K562 (cell line): ENCODE data around the gene RELL1. TPM values are rescaled to one million over a fixed set of nuclear protein-coding genes. Genes with fewer than 3 reads are reported as not detected.

ENCODE experiments used
- FUS ChIP-seq: fragments of 200-400 bp; formaldehyde crosslinking; optimal IDR thresholded peaks from 2 replicates; pipeline ENCODE3; 2017; ENCODE audit warnings: low read depth, low read length
- MTA2 ChIP-seq: fragments of 450-650 bp; IDR thresholded peaks from 2 replicates; pipeline ENCODE4 v1.6.1; 2016; ENCODE audit warnings: low read depth
- RBBP5 ChIP-seq: fragments of 200-600 bp; sonication (generic); IDR thresholded peaks from 2 replicates; pipeline ENCODE4 v1.6.1; 2012; ENCODE audit warnings: borderline replicate concordance, mild to moderate bottlenecking, low read length, control low read depth, inconsistent platforms; ENCODE audit not compliant: insufficient read depth, poor library complexity, severe bottlenecking
- ZNF551 ChIP-seq: fragments of 250-450 bp; sonication (Bioruptor Pico); IDR thresholded peaks from 2 replicates; pipeline ENCODE4 v1.5.0; 2021; ENCODE audit warnings: mild to moderate bottlenecking, moderate library complexity
- polyA plus RNA-seq, 8 experiments: library from polyadenylated mRNA; depleted of rRNA in 4 of 8; stranded (reverse) in 5 of 8; unstranded in 3 of 8; fragments of >200 nt; fragmentation: Nextera tagmentation in 2 of 8; fragmentation: Illumina TruSeq in 1 of 8; extraction: Ambion mirVana in 2 of 8; extraction: Trizol in 1 of 8; gene quantifications; 2 replicates each; pipeline versions ENCODE4 v1.2.1 to v1.2.3, GENCODE V29; 2011 to 2014; ENCODE audit warnings: inconsistent platforms in 1 of 8, missing spikeins in 1 of 8
- total RNA-seq, 7 experiments: library from RNA; depleted of rRNA in 6 of 7; stranded (reverse); fragments of >200 nt in 6 of 7; fragmentation: Illumina TruSeq in 2 of 7; extraction: Trizol in 2 of 7; gene quantifications; 2 replicates each; pipeline versions ENCODE4 v1.2.1 to v1.2.3, GENCODE V29; 2011 to 2021; ENCODE audit warnings: low replicate concordance in 1 of 7
- TF ChIP-seq, protein P1 (sequence below): sonication (generic); formaldehyde crosslinking; IDR thresholded peaks from 2 replicates; pipeline ENCODE4 v1.8.1; 2023; ENCODE audit warnings: missing genetic modification reagents, mild to moderate bottlenecking, borderline replicate concordance
- TF ChIP-seq, protein P2 (sequence below): sonication (generic); formaldehyde crosslinking; IDR thresholded peaks from 2 replicates; pipeline ENCODE4 v1.8.0; 2022; ENCODE audit warnings: missing genetic modification reagents, mild to moderate bottlenecking, moderate library complexity, borderline replicate concordance
- TF ChIP-seq, protein P3 (sequence below), 2 experiments: fragments of 450-650 bp in 1 of 2; sonication (generic) in 1 of 2; formaldehyde crosslinking in 1 of 2; IDR thresholded peaks; 2 replicates each; pipeline versions ENCODE4 v1.7.1 to v1.9.0; 2016 to 2022; ENCODE audit warnings: inconsistent platforms in 1 of 2, mild to moderate bottlenecking in 1 of 2, missing genetic modification reagents in 1 of 2
- TF ChIP-seq, protein P4 (sequence below): fragments of 250-450 bp; sonication (Bioruptor Pico); IDR thresholded peaks from 2 replicates; pipeline ENCODE4 v1.5.0; 2020; ENCODE audit warnings: mild to moderate bottlenecking, borderline replicate concordance

Gene RELL1
- total and polyA plus RNA-seq, 9 of the 15 experiments (the other 6 are each of a cell fraction or from before 2014, with no cell fraction given): 0.06 to 3.5 (median 1.7) TPM; not detected in 1

DNA sequence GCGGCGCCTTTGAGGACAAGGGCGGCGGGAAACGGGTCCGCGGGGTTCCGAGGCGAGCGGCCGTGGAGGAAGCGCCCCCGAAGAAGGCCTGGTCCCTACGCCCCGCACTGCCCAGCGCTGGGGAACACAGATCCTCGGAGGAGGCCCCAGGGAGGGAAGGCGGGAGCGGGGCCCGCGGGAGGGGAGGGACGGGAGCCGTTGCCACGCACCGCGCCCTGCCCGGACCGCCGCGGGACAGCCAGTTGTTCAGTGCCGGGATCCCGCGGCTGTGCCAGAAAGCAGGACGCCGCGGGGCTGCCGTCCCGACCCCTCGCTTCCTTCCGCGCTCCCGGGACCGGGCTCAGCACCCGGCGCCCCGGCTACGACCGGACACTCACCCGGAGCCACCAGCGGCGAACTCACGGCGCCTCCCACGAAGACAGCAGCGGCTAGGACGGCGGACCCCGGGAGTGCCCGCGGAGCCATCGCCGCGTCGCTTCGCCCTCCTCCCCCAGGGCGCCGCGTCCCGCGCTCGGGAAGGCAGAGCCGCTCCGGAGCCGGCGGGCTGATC, 278 bp downstream of the RELL1 start (continued):
- TF ChIP-seq FUS (peak; percentile 71), ZNF551 (CRISPR knock-in tag) (no peak), RBBP5 (peak; percentile 80), MTA2 (no peak)
- TF ChIP-seq, protein P1, sequence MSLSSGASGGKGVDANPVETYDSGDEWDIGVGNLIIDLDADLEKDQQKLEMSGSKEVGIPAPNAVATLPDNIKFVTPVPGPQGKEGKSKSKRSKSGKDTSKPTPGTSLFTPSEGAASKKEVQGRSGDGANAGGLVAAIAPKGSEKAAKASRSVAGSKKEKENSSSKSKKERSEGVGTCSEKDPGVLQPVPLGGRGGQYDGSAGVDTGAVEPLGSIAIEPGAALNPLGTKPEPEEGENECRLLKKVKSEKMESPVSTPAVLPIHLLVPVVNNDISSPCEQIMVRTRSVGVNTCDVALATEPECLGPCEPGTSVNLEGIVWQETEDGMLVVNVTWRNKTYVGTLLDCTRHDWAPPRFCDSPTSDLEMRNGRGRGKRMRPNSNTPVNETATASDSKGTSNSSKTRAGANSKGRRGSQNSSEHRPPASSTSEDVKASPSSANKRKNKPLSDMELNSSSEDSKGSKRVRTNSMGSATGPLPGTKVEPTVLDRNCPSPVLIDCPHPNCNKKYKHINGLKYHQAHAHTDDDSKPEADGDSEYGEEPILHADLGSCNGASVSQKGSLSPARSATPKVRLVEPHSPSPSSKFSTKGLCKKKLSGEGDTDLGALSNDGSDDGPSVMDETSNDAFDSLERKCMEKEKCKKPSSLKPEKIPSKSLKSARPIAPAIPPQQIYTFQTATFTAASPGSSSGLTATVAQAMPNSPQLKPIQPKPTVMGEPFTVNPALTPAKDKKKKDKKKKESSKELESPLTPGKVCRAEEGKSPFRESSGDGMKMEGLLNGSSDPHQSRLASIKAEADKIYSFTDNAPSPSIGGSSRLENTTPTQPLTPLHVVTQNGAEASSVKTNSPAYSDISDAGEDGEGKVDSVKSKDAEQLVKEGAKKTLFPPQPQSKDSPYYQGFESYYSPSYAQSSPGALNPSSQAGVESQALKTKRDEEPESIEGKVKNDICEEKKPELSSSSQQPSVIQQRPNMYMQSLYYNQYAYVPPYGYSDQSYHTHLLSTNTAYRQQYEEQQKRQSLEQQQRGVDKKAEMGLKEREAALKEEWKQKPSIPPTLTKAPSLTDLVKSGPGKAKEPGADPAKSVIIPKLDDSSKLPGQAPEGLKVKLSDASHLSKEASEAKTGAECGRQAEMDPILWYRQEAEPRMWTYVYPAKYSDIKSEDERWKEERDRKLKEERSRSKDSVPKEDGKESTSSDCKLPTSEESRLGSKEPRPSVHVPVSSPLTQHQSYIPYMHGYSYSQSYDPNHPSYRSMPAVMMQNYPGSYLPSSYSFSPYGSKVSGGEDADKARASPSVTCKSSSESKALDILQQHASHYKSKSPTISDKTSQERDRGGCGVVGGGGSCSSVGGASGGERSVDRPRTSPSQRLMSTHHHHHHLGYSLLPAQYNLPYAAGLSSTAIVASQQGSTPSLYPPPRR (CRISPR knock-in tag): no peak
- TF ChIP-seq, protein P2, sequence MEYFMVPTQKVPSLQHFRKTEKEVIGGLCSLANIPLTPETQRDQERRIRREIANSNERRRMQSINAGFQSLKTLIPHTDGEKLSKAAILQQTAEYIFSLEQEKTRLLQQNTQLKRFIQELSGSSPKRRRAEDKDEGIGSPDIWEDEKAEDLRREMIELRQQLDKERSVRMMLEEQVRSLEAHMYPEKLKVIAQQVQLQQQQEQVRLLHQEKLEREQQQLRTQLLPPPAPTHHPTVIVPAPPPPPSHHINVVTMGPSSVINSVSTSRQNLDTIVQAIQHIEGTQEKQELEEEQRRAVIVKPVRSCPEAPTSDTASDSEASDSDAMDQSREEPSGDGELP: no peak
- TF ChIP-seq, protein P3, sequence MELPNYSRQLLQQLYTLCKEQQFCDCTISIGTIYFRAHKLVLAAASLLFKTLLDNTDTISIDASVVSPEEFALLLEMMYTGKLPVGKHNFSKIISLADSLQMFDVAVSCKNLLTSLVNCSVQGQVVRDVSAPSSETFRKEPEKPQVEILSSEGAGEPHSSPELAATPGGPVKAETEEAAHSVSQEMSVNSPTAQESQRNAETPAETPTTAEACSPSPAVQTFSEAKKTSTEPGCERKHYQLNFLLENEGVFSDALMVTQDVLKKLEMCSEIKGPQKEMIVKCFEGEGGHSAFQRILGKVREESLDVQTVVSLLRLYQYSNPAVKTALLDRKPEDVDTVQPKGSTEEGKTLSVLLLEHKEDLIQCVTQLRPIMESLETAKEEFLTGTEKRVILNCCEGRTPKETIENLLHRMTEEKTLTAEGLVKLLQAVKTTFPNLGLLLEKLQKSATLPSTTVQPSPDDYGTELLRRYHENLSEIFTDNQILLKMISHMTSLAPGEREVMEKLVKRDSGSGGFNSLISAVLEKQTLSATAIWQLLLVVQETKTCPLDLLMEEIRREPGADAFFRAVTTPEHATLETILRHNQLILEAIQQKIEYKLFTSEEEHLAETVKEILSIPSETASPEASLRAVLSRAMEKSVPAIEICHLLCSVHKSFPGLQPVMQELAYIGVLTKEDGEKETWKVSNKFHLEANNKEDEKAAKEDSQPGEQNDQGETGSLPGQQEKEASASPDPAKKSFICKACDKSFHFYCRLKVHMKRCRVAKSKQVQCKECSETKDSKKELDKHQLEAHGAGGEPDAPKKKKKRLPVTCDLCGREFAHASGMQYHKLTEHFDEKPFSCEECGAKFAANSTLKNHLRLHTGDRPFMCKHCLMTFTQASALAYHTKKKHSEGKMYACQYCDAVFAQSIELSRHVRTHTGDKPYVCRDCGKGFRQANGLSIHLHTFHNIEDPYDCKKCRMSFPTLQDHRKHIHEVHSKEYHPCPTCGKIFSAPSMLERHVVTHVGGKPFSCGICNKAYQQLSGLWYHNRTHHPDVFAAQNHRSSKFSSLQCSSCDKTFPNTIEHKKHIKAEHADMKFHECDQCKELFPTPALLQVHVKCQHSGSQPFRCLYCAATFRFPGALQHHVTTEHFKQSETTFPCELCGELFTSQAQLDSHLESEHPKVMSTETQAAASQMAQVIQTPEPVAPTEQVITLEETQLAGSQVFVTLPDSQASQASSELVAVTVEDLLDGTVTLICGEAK (IDR thresholded peaks at IDR 0.05): peak; percentile 37; the same call in 1 of the 2 replicates
- TF ChIP-seq, protein P3 (CRISPR knock-in tag; IDR thresholded peaks at IDR 0.05): no peak
- TF ChIP-seq, protein P4, sequence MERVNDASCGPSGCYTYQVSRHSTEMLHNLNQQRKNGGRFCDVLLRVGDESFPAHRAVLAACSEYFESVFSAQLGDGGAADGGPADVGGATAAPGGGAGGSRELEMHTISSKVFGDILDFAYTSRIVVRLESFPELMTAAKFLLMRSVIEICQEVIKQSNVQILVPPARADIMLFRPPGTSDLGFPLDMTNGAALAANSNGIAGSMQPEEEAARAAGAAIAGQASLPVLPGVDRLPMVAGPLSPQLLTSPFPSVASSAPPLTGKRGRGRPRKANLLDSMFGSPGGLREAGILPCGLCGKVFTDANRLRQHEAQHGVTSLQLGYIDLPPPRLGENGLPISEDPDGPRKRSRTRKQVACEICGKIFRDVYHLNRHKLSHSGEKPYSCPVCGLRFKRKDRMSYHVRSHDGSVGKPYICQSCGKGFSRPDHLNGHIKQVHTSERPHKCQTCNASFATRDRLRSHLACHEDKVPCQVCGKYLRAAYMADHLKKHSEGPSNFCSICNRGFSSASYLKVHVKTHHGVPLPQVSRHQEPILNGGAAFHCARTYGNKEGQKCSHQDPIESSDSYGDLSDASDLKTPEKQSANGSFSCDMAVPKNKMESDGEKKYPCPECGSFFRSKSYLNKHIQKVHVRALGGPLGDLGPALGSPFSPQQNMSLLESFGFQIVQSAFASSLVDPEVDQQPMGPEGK (CRISPR knock-in tag): no peak
